Coronary artery (tissue), 2 donors: ENCODE results near the gene LZTR1.
"Not testable (repeated sequence)": the region's sequence is repeated elsewhere in the genome, so short reads cannot be mapped to it uniquely, and the experiment has no call there.

Experiments
- DNase-seq: peaks from one replicate; pipeline ENCODE4 v3.0.0-alpha.2; 2017; ENCODE audit warnings: low spot score
- H3K27ac ChIP-seq, 2 donors: fragments of 200-600 bp; sonication (generic); one replicate each; pipeline ENCODE4 v1.5.1; 2016 to 2019
- H3K4me3 ChIP-seq: fragments of 200-600 bp; sonication (generic); 2 replicates; pipeline ENCODE4 v1.5.1; 2016; ENCODE audit warnings: mild to moderate bottlenecking, moderate library complexity
- CTCF ChIP-seq: fragments of 200-600 bp; sonication (generic); IDR thresholded peaks from one replicate; pipeline ENCODE4 v1.5.1; 2019; ENCODE audit warnings: antibody characterized with exemption

LZTR1 gene

DNA sequence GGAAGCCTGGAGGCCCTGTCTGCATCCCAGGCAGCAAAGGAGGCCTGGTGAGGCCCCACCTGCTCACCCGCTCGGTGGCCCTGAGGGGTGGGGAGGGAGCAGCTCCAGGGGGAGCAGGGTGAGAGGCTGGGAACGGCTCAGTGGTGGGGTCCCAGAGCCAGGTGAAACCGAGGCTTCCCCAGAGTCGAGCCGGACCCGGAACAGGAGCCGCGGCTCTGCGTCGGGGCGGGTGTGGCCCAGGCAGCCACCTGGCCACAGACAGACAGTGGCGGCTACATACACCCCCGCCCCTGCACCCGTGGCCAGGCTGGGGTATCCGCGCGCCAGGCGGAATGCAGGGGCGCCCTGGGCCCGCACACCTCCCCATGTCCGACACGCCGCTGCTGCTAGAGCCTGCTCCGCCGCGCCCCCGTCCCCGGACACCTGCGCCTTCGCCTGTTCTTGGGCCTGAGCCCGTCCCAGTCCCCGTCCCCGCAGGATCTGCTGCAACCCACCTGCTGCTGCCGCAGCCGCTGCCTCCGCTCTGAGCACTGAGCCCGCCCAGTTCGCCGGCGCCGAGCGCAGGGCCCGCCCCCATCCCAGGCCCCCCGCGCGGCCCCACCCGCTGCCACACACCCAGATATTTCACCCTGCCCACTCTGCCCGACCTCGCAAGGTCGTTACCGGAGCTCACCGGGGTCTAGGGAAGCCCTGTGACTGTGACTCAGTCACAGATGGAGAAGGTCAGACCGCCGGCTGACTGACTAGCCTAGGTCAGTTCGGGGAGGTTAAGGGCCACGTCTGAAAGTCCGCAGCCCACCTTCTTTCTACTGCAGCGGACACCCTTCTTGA lies 50.2 kb downstream of the LZTR1 start, which contains the start of gene SLC7A4:
SLC7A4 (minus strand) TSS at position 525 of the 831 bp plus-strand sequence. CDS start 749 bp downstream, outside the sequence.
- no peak for TF ChIP-seq CTCF
- no peak for DNase-seq
- H3K27ac ChIP-seq: peak within 1 kb of the TSS in 1 of 2 donors; percentile 33
- peak within 1 kb of the TSS; percentile 78 for H3K4me3 ChIP-seq

GRCh38 chr22:21032868-21033688 lies 51.0 kb downstream of the LZTR1 start:
- Histone ChIP-seq H3K4me3 (peak overlapping the region; percentile 78), H3K27ac (peak overlapping the region in 1 of 2 donors; percentile 33)
- no peak for DNase-seq
- no peak for TF ChIP-seq CTCF

GRCh38 chr22:21033895-21034294 lies 51.8 kb downstream of the LZTR1 start:
- H3K4me3 ChIP-seq: no peak overlapping the region
- no peak for TF ChIP-seq CTCF
- H3K27ac ChIP-seq: no peak overlapping the region
- no peak for DNase-seq

DNA sequence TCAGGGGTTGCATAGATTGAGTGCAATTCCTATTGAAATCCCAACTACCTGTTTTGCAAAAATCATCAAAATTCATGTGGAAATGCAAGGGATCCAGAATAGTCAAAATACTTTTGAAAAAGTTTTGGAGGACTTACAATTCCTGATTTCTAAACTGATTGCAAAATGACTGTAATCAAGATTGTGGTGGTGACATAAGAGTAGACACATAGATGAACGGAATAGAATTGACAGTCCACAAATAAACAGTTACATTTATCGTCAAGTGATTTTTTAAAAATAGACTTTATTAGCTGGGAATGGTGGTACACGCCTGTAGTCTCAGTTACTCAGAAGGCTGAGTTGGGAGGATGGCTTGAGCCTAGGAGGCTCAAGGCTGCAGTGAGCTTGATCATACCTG lies 52.9 kb downstream of the LZTR1 start:
- no peak overlapping the region for H3K27ac ChIP-seq
- no peak for TF ChIP-seq CTCF
- H3K4me3 ChIP-seq: no peak overlapping the region
- no peak for DNase-seq

DNA sequence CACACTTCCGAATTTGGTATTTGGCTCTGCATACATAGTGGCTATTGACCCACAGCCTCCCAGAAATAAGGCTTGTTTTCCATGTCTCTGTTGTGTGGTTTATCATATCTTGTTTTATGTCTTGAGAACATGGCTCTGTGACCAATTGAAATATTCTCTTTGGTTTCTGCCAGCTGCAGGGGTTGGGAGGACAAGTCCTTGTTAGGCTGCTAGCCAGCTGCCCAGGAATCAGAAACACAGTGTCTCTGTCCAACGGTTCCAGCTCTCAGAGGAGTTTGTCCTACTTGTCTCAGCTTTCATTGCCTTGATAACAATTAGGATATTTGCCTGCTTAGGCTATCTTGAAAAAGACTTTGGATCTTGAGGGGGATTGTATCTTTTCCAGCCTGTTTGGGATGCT lies 56.3 kb downstream of the LZTR1 start:
- no peak for TF ChIP-seq CTCF
- peak overlapping the region in 1 of 2 donors; percentile 86 for H3K27ac ChIP-seq
- no peak overlapping the region for H3K4me3 ChIP-seq
- no peak for DNase-seq

GRCh38 chr22:21039158-21039557 lies 57.1 kb downstream of the LZTR1 start:
- not testable (repeated sequence) for H3K4me3 ChIP-seq, DNase-seq
- peak overlapping the region in 1 of 2 donors; percentile 86 for H3K27ac ChIP-seq

DNA sequence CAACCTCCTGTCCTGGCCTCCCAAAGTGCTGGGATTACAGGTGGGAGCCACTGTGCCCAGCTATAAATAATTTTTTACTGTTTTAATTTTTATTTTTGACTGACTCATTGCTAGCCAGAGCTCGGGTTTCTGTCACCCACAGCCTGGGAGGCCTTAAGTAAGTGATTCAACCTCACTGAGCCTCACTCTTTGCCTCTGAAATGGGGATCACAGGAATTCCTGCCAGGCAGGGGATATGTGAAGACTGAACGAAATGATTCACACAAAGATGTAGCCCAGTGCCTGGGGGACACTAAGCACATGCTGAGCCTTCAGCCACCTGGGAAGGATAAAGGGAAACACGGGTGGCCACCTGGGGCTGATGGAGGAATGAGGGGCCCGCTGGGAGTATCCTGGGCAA lies 59.8 kb downstream of the LZTR1 start:
- no peak for TF ChIP-seq CTCF
- Histone ChIP-seq H3K27ac (no peak overlapping the region), H3K4me3 (no peak overlapping the region)
- no peak for DNase-seq
